ELR (cell line): ENCODE data around the gene FYCO1.
"Not testable (repeated sequence)": the region's sequence is repeated elsewhere in the genome, so short reads cannot be mapped to it uniquely, and the experiment has no call there.

Experiments
- DNase-seq: peaks from one replicate; pipeline ENCODE4 v3.0.0-alpha.2; 2015; ENCODE audit warnings: low read depth

The FYCO1 gene

GRCh38 chr3:46010519-46011113, 15.0 kb upstream of the FYCO1 start:
- DNase-seq, result no peak

GRCh38 chr3:46008058-46008457, 12.4 kb upstream of the FYCO1 start:
- no peak for DNase-seq

- DNase-seq, result no peak
These were observed 11.7 kb upstream of the FYCO1 start for GRCh38 chr3:46007280-46007679.

GRCh38 chr3:46006238-46007032, 10.8 kb upstream of the FYCO1 start:
- DNase-seq, result peak; percentile 69

GRCh38 chr3:46003706-46004105, 8.1 kb upstream of the FYCO1 start:
- DNase-seq, result not testable (repeated sequence)

- DNase-seq, result no peak
These were observed 5.6 kb upstream of the FYCO1 start for GRCh38 chr3:46001178-46001577.

GRCh38 chr3:45997942-45998341, 2.3 kb upstream of the FYCO1 start:
- DNase-seq, result no peak

- DNase-seq, result not testable (repeated sequence)
These were observed 1.9 kb upstream of the FYCO1 start for GRCh38 chr3:45997499-45997898.

- peak; percentile 19 for DNase-seq
These were observed 997 bp downstream of the FYCO1 start for GRCh38 chr3:45994419-45995235.

- DNase-seq, result peak; percentile 30
These were observed 2.1 kb downstream of the FYCO1 start for GRCh38 chr3:45993421-45994027.

GRCh38 chr3:45992821-45993221, 2.8 kb downstream of the FYCO1 start:
- peak; percentile 28 for DNase-seq

GRCh38 chr3:45992133-45992729, 3.4 kb downstream of the FYCO1 start:
- no peak for DNase-seq

- DNase-seq, result no peak
These were observed 4.3 kb downstream of the FYCO1 start for GRCh38 chr3:45991341-45991740.

- DNase-seq, result no peak
These were observed 5.4 kb downstream of the FYCO1 start for GRCh38 chr3:45990181-45990580.

GRCh38 chr3:45988804-45989203, 6.8 kb downstream of the FYCO1 start:
- peak; percentile 93 for DNase-seq

- no peak for DNase-seq
These were observed 7.3 kb downstream of the FYCO1 start for GRCh38 chr3:45988362-45988761.

GRCh38 chr3:45987368-45988291, 8.0 kb downstream of the FYCO1 start:
- peak; percentile 50 for DNase-seq

GRCh38 chr3:45986303-45986982, 9.2 kb downstream of the FYCO1 start:
- peak; percentile 68 for DNase-seq

- DNase-seq, result no peak
These were observed 9.9 kb downstream of the FYCO1 start for GRCh38 chr3:45985532-45986302.
